Activated CD8-positive, alpha-beta memory T cell treated with anti-CD3 and anti-CD28 coated beads, Interleukin-2, amount 50 U/mL, for 1 hour (primary cell): Measurements from ENCODE around the gene CXorf49B.
"Not testable (repeated sequence)": the region's sequence is repeated elsewhere in the genome, so short reads cannot be mapped to it uniquely, and the experiment has no call there.

Source experiments
- DNase-seq: peaks from one replicate; pipeline ENCODE4 v3.0.0-alpha.2; 2020; ENCODE audit errors: extremely low read depth

The CXorf49B gene

GRCh38 chrX:71763049-71763448 is at the start of gene CXorf49B:
Gene CXorf49B (plus strand): TSS chrX:71763349. CDS start chrX:71763424, 75 bp downstream.
- not testable (repeated sequence) for DNase-seq

- DNase-seq = not testable (repeated sequence)
Measured at GRCh38 chrX:71714064-71714463, 49.1 kb upstream of the CXorf49B start.

GRCh38 chrX:71715551-71715950 is 47.6 kb upstream of the CXorf49B start:
- DNase-seq = not testable (repeated sequence)

- not testable (repeated sequence) for DNase-seq
Measured at GRCh38 chrX:71716323-71716722, 46.8 kb upstream of the CXorf49B start.

- DNase-seq = not testable (repeated sequence)
Measured at GRCh38 chrX:71718185-71718584, 45.0 kb upstream of the CXorf49B start, which contains the start of gene CXorf49. Gene CXorf49 (minus strand): TSS chrX:71718285. CDS start chrX:71718151, 134 bp downstream.

- DNase-seq = not testable (repeated sequence)
Measured at GRCh38 chrX:71719195-71719594, 44.0 kb upstream of the CXorf49B start.

- DNase-seq = not testable (repeated sequence)
Measured at GRCh38 chrX:71720289-71720886, 42.8 kb upstream of the CXorf49B start.

GRCh38 chrX:71760688-71761281 is 2.4 kb upstream of the CXorf49B start:
- DNase-seq = not testable (repeated sequence)

- not testable (repeated sequence) for DNase-seq
Measured at GRCh38 chrX:71764832-71765231, 1.7 kb downstream of the CXorf49B start.

- not testable (repeated sequence) for DNase-seq
Measured at GRCh38 chrX:71765613-71766012, 2.5 kb downstream of the CXorf49B start.

- not testable (repeated sequence) for DNase-seq
Measured at GRCh38 chrX:71767134-71767533, 4.0 kb downstream of the CXorf49B start.

GRCh38 chrX:71778322-71778721 is 15.2 kb downstream of the CXorf49B start:
- not testable (repeated sequence) for DNase-seq

GRCh38 chrX:71782225-71782949 is 19.2 kb downstream of the CXorf49B start:
- not testable (repeated sequence) for DNase-seq

GRCh38 chrX:71782950-71783299 is 19.8 kb downstream of the CXorf49B start:
- not testable (repeated sequence) for DNase-seq

- DNase-seq = not testable (repeated sequence)
Measured at GRCh38 chrX:71783569-71784347, 20.6 kb downstream of the CXorf49B start.

- not testable (repeated sequence) for DNase-seq
Measured at GRCh38 chrX:71784348-71784983, 21.3 kb downstream of the CXorf49B start.

- DNase-seq = not testable (repeated sequence)
Measured at GRCh38 chrX:71806450-71806849, 43.3 kb downstream of the CXorf49B start.

GRCh38 chrX:71809886-71810285 is 46.7 kb downstream of the CXorf49B start:
- DNase-seq = no peak

GRCh38 chrX:71814123-71814912 is 51.2 kb downstream of the CXorf49B start:
- no peak for DNase-seq

GRCh38 chrX:71815121-71815905 is 52.2 kb downstream of the CXorf49B start:
- no peak for DNase-seq
